NCI-H1417 (cell line): ENCODE measurements around the gene FAM20C.
A peak's percentile ranks its signal among the peaks of the same experiment; 100 is the strongest.

Experiments
- DNase-seq, 3 experiments: peaks; one replicate each; lab custom pipeline; 2025; lab: John Stamatoyannopoulos, UW

The FAM20C gene

GRCh38 chr7:191981-192649, at the start of gene FAM20C:
FAM20C (plus strand) TSS chr7:192571; CDS start chr7:193200, 629 bp downstream.
- peak in 2 of 3 experiments; percentile 68 to 77 for DNase-seq

- DNase-seq, result no peak
Observed at GRCh38 chr7:143145-143751, 49.1 kb upstream of the FAM20C start.

GRCh38 chr7:143811-144453, 48.4 kb upstream of the FAM20C start:
- DNase-seq, result no peak

GRCh38 chr7:144454-144826, 47.9 kb upstream of the FAM20C start:
- DNase-seq, result no peak

- no peak for DNase-seq
Observed at GRCh38 chr7:145863-146262, 46.5 kb upstream of the FAM20C start.

- DNase-seq, result peak in 2 of 3 experiments; percentile 9 to 63
Observed at GRCh38 chr7:148543-148931, 43.8 kb upstream of the FAM20C start.

GRCh38 chr7:148932-149790, 43.2 kb upstream of the FAM20C start:
- peak; percentile 97 to 100 (median 100) for DNase-seq

GRCh38 chr7:149791-150636, 42.4 kb upstream of the FAM20C start:
- DNase-seq, result peak in 2 of 3 experiments; percentile 89 to 91

- peak in 1 of 3 experiments; percentile 42 for DNase-seq
Observed at GRCh38 chr7:150811-151221, 41.6 kb upstream of the FAM20C start.

GRCh38 chr7:151346-152050, 40.9 kb upstream of the FAM20C start:
- no peak for DNase-seq

GRCh38 chr7:152702-153391, 39.5 kb upstream of the FAM20C start:
- DNase-seq, result no peak

GRCh38 chr7:153604-154003, 38.8 kb upstream of the FAM20C start:
- DNase-seq, result no peak

- DNase-seq, result no peak
Observed at GRCh38 chr7:154096-154799, 38.1 kb upstream of the FAM20C start.

- no peak for DNase-seq
Observed at GRCh38 chr7:155469-155900, 36.9 kb upstream of the FAM20C start.

- DNase-seq, result no peak
Observed at GRCh38 chr7:156111-157007, 36.0 kb upstream of the FAM20C start.

- no peak for DNase-seq
Observed at GRCh38 chr7:157008-157310, 35.4 kb upstream of the FAM20C start.

GRCh38 chr7:157771-158625, 34.4 kb upstream of the FAM20C start:
- no peak for DNase-seq

GRCh38 chr7:158771-159170, 33.6 kb upstream of the FAM20C start:
- no peak for DNase-seq
